GM12872 (cell line): Measurements from ENCODE around the gene PDS5B.

ENCODE experiments used
- TF ChIP-seq, protein P1 (sequence below): IDR thresholded peaks from 3 replicates; pipeline ENCODE4 v1.5.1; 2011; ENCODE audit warnings: low read depth, mild to moderate bottlenecking, low read length, moderate library complexity; ENCODE audit not compliant: insufficient read depth

The PDS5B gene

GRCh38 chr13:32761472-32761871 lies 175.2 kb downstream of the PDS5B start:
- TF ChIP-seq, protein P1, sequence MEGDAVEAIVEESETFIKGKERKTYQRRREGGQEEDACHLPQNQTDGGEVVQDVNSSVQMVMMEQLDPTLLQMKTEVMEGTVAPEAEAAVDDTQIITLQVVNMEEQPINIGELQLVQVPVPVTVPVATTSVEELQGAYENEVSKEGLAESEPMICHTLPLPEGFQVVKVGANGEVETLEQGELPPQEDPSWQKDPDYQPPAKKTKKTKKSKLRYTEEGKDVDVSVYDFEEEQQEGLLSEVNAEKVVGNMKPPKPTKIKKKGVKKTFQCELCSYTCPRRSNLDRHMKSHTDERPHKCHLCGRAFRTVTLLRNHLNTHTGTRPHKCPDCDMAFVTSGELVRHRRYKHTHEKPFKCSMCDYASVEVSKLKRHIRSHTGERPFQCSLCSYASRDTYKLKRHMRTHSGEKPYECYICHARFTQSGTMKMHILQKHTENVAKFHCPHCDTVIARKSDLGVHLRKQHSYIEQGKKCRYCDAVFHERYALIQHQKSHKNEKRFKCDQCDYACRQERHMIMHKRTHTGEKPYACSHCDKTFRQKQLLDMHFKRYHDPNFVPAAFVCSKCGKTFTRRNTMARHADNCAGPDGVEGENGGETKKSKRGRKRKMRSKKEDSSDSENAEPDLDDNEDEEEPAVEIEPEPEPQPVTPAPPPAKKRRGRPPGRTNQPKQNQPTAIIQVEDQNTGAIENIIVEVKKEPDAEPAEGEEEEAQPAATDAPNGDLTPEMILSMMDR = no peak

- TF ChIP-seq, protein P1 = no peak
These were observed 192.9 kb downstream of the PDS5B start for GRCh38 chr13:32779119-32779518.

GRCh38 chr13:32781906-32782305 lies 195.7 kb downstream of the PDS5B start:
- TF ChIP-seq, protein P1 = no peak

GRCh38 chr13:32783067-32783466 lies 196.8 kb downstream of the PDS5B start:
- TF ChIP-seq, protein P1 = no peak

- TF ChIP-seq, protein P1 = no peak
These were observed 204.5 kb downstream of the PDS5B start for GRCh38 chr13:32790731-32791130.

DNA sequence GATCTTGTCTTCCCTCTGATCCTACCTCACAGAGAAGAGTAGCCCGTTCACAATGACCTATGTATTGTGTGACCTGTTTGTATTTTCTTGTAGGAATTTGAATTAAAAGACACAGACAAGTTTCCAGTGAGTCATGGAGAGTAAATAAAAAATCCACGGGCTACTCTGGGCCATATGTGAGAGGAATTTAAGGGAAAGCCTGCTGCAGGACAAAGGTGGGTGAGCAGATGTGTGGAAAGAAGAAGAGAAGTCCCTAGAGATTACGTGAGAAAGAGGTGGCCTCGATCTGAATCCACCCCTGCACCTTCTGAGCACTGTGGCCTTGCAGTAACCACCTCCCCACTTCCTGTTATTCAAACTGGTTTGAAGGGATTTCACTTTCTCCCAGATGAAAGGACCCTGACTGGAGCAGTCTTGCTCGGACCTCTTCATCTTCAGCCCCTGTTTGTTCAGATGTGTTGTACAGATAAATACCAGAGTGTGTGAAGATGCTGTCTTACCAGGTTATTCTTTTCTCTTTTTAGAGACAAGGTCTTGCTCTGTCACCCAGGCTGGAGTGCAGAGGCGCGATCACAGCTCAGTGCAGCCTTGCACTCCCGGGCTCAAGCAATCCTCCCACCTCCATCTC lies 205.4 kb downstream of the PDS5B start:
- TF ChIP-seq, protein P1 = no peak

DNA sequence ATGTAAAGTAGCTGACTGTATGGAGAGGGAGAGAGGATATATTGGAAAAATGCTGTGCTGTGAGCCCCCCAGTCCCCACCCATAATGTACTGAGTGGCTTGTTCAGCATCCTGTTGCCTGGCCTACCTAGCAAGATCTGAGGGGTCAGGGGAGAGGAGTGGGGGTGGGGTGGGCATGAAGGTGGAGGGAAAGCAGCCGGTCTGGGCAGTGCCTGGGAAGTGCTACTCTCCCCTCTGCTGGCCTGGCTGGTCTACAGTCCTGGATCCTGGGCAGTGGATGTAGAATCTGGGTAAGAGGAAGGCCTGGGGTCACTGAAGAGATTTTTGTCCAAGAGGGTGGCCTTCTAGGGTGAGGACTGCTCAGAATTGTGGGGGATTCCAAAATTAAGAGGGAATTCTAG lies 210.5 kb downstream of the PDS5B start:
- TF ChIP-seq, protein P1 = no peak
